OCI-LY1 (cell line): Measurements from ENCODE around the gene FNBP1.

ENCODE experiments used
- EZH2 ChIP-seq: fragments of 200-600 bp; sonication (generic), shearing (Covaris generic); IDR thresholded peaks from 2 replicates; pipeline ENCODE4 v1.8.0; 2017; ENCODE audit warnings: borderline replicate concordance, mixed run types, mild to moderate bottlenecking, antibody characterized with exemption, low read length, moderate library complexity, mixed read lengths
- TF ChIP-seq, protein P1 (sequence below): fragments of 200-600 bp; sonication (generic), shearing (Covaris generic); IDR thresholded peaks from 2 replicates; pipeline ENCODE4 v1.5.1; 2017; ENCODE audit warnings: mild to moderate bottlenecking, antibody characterized with exemption, low read length, moderate library complexity, mixed read lengths

DNA sequence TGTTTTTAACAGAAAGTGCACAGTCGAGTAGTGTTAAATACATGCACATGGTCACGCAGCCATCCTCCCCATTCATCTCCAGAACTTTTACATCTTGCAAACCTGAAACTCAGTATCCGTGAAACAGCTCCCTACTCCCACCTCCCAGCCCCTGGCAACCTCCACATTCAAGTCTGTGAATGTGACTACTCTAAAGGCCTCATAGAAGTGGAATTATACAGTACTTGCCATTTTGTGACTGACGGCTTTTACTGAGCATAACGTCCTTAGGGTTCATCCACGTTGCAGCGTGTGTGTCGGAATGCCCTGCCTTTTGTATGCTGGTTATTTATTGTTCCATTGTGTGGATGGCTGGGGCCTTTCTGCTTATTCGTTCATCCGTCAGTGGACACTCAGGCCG, 171.9 kb downstream of the FNBP1 start:
- TF ChIP-seq, protein P1, sequence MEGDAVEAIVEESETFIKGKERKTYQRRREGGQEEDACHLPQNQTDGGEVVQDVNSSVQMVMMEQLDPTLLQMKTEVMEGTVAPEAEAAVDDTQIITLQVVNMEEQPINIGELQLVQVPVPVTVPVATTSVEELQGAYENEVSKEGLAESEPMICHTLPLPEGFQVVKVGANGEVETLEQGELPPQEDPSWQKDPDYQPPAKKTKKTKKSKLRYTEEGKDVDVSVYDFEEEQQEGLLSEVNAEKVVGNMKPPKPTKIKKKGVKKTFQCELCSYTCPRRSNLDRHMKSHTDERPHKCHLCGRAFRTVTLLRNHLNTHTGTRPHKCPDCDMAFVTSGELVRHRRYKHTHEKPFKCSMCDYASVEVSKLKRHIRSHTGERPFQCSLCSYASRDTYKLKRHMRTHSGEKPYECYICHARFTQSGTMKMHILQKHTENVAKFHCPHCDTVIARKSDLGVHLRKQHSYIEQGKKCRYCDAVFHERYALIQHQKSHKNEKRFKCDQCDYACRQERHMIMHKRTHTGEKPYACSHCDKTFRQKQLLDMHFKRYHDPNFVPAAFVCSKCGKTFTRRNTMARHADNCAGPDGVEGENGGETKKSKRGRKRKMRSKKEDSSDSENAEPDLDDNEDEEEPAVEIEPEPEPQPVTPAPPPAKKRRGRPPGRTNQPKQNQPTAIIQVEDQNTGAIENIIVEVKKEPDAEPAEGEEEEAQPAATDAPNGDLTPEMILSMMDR, result no peak
- no peak for TF ChIP-seq EZH2
